Thoracic aorta (tissue), 2 donors: Measurements from ENCODE around the gene PRDM13. TPM values are rescaled to one million over a fixed set of nuclear protein-coding genes. Genes with fewer than 3 reads are reported as not detected.

Source experiments
- ATAC-seq: fragments of 150-250 bp; one replicate; pipeline ENCODE4 v1.8.0; 2017; ENCODE audit warnings: low read depth; ENCODE audit not compliant: insufficient number of reproducible peaks, low FRiP score
- DNase-seq: peaks from one replicate; pipeline ENCODE4 v3.0.0-alpha.2; 2020; ENCODE audit warnings: low spot score
- H3K27ac ChIP-seq, 2 donors: fragments of 200-600 bp; sonication (generic); 1 replicate in 1 of 2; 2 replicates in 1 of 2; pipeline ENCODE4 v1.5.1; 2016; ENCODE audit warnings: mild to moderate bottlenecking in 2 of 2, moderate library complexity in 2 of 2
- H3K27me3 ChIP-seq: fragments of 200-600 bp; sonication (generic); replicated peaks from 2 replicates; pipeline ENCODE4 v1.6.0; 2016; ENCODE audit warnings: mild to moderate bottlenecking; ENCODE audit not compliant: insufficient read depth
- H3K36me3 ChIP-seq: fragments of 200-600 bp; sonication (generic); one replicate; pipeline ENCODE4 v1.5.1; 2016
- H3K4me1 ChIP-seq, 2 donors: fragments of 200-600 bp; sonication (generic); 1 replicate in 1 of 2; 2 replicates in 1 of 2; pipeline versions ENCODE4 v1.5.1 to v1.6.0; 2016; ENCODE audit warnings: low read depth in 2 of 2, mild to moderate bottlenecking in 1 of 2; ENCODE audit not compliant: control insufficient read depth in 1 of 2
- H3K4me3 ChIP-seq: fragments of 200-600 bp; sonication (generic); 2 replicates; pipeline ENCODE4 v1.5.1; 2016; ENCODE audit warnings: mild to moderate bottlenecking
- H3K9me3 ChIP-seq: fragments of 200-600 bp; sonication (generic); 2 replicates; pipeline ENCODE4 v1.5.1; 2016
- total RNA-seq, 2 donors: library from RNA; depleted of rRNA; stranded (reverse); fragments of >200 nt; gene quantifications; one replicate each; pipeline versions ENCODE4 v1.1.0 to v1.2.3, GENCODE V29; 2016
- TF ChIP-seq, protein P1 (sequence below): fragments of 200-600 bp; sonication (generic); IDR thresholded peaks from one replicate; pipeline ENCODE4 v1.5.1; 2019; ENCODE audit warnings: antibody characterized with exemption

PRDM13 gene
- total RNA-seq, 2 donors from 2014 or later: not detected

- H3K9me3 ChIP-seq: no peaks in the 10 kb centered on the region
- peaks cover 62% of the 10 kb centered on the region for H3K27me3 ChIP-seq
- H3K27ac ChIP-seq: no peak overlapping the region
- TF ChIP-seq, protein P1, sequence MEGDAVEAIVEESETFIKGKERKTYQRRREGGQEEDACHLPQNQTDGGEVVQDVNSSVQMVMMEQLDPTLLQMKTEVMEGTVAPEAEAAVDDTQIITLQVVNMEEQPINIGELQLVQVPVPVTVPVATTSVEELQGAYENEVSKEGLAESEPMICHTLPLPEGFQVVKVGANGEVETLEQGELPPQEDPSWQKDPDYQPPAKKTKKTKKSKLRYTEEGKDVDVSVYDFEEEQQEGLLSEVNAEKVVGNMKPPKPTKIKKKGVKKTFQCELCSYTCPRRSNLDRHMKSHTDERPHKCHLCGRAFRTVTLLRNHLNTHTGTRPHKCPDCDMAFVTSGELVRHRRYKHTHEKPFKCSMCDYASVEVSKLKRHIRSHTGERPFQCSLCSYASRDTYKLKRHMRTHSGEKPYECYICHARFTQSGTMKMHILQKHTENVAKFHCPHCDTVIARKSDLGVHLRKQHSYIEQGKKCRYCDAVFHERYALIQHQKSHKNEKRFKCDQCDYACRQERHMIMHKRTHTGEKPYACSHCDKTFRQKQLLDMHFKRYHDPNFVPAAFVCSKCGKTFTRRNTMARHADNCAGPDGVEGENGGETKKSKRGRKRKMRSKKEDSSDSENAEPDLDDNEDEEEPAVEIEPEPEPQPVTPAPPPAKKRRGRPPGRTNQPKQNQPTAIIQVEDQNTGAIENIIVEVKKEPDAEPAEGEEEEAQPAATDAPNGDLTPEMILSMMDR: no peak
- ATAC-seq: no peak
- no peak overlapping the region for H3K4me3 ChIP-seq
- no peaks in the 10 kb centered on the region for H3K36me3 ChIP-seq
- H3K4me1 ChIP-seq: peaks cover 9 to 32% of the 10 kb centered on the region in 2 donors
- DNase-seq: no peak
Measured at GRCh38 chr6:99608059-99608885, 1.6 kb downstream of the PRDM13 start.

DNA sequence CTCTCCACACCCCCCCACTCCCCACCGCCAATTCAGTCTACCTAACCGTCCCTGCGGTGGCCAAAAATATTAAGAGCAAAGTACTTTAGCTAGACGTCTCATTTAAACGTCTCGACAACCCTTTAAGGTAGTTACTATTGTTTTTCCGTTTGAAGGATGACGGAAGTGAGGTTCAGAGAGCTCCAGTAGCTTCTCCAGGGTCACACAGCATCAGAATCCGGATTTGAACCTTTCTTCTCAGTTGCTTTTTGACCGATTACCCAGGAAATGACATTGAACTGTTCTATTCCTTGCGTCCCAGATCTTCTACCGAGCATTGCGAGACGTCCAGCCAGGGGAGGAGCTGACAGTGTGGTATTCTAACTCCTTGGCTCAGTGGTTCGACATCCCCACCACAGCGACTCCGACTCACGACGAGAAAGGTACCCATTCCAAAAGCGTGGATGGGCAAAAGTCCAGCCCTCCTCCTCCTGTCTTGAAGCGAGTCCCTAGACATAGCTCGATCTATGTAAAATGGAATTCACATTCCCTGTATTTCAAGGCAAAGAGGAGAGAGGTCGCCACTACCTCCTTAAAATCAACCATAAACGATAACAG is 2.4 kb downstream of the PRDM13 start:
- ATAC-seq: no peak

GRCh38 chr6:99609905-99610489 is 3.4 kb downstream of the PRDM13 start:
- H3K9me3 ChIP-seq: no peaks in the 10 kb centered on the region
- DNase-seq: no peak
- peaks cover 9 to 30% of the 10 kb centered on the region in 2 donors for H3K4me1 ChIP-seq
- ATAC-seq: no peak
- no peaks in the 10 kb centered on the region for H3K36me3 ChIP-seq
- no peak overlapping the region for H3K4me3 ChIP-seq
- no peak overlapping the region for H3K27ac ChIP-seq
- peaks cover 56% of the 10 kb centered on the region for H3K27me3 ChIP-seq
- TF ChIP-seq, protein P1: no peak

More for the DNA sequence above, 2.4 kb downstream of the PRDM13 start:
- Histone ChIP-seq H3K36me3 (no peaks in the 10 kb centered on the region), H3K4me1 (peaks cover 3 to 31% of the 10 kb centered on the region in 2 donors), H3K27ac (no peak overlapping the region), H3K4me3 (no peak overlapping the region), H3K27me3 (peaks cover 56% of the 10 kb centered on the region), H3K9me3 (no peaks in the 10 kb centered on the region)
- DNase-seq: no peak
- TF ChIP-seq, protein P1: no peak

DNA sequence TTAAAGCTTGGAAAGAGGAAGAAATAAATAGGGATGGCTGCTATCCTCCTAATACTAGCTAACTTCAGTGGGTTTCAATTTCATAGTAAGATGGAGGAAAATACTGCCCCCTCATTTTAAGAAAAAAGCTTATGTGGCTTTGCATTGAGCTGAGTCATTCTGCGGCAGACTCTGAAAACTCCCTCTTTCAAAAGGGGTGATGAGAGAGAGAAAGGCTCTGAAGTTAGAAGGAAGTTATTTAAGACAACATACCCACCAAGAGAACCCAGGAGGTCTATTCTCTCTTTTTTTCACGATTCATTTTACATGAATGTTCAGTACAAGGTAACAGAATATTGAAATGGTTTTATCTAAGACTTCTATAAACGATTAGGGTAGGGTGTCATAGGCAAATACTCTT is 4.5 kb downstream of the PRDM13 start:
- no peak for DNase-seq
- no peak for ATAC-seq
- peaks cover 48% of the 10 kb centered on the region for H3K27me3 ChIP-seq
- no peak overlapping the region for H3K4me3 ChIP-seq
- H3K27ac ChIP-seq: no peak overlapping the region
- TF ChIP-seq, protein P1: no peak
- no peaks in the 10 kb centered on the region for H3K36me3 ChIP-seq
- H3K9me3 ChIP-seq: no peaks in the 10 kb centered on the region
- peaks cover 9 to 29% of the 10 kb centered on the region in 2 donors for H3K4me1 ChIP-seq
